HCT116 (cell line): ENCODE data around the gene CNN1. TPM values are rescaled to one million over a fixed set of nuclear protein-coding genes. Genes with fewer than 3 reads are reported as not detected.
A peak's percentile ranks its signal among the peaks of the same experiment; 100 is the strongest.
"Not testable (repeated sequence)": the region's sequence is repeated elsewhere in the genome, so short reads cannot be mapped to it uniquely, and the experiment has no call there.

ENCODE experiments used
- ATAC-seq: fragments of 200-7000 bp; cut with Tn5 transposase; 2 replicates; pipeline ENCODE4 v1.9.1; 2020; ENCODE audit warnings: mild to moderate bottlenecking, moderate library complexity
- BruUV-seq: library from RNA; stranded (reverse); fragments of 400-500 nt; replicated peaks from 2 replicates; lab custom pipeline; 2021; lab: Mats Ljungman, UMichigan
- CTCF ChIA-PET: fragments of 300-600 bp; sonication (Branson Sonifier 250); formaldehyde crosslinking; loops from one replicate; lab custom pipeline; 2021; ENCODE audit warnings: antibody characterized with exemption; lab: Charles Lee
- POLR2A ChIA-PET: fragments of 300-600, 350-600 bp; sonication (Branson Sonifier 250); formaldehyde crosslinking; loops from one replicate; lab custom pipeline; 2021; ENCODE audit warnings: antibody characterized with exemption; lab: Charles Lee
- RAD21 ChIA-PET, 2 experiments: fragments of 300-600 bp; sonication (Branson Sonifier 250); formaldehyde crosslinking; loops; one replicate each; lab custom pipeline; 2023; ENCODE audit warnings: low total read pairs in 2 of 2; ENCODE audit not compliant: uncharacterized antibody in 2 of 2, unreplicated experiment in 2 of 2, low non-redundant PET in 1 of 2; lab: Charles Lee
- DNase-seq: peaks from one replicate; pipeline ENCODE4 v3.0.0-alpha.2; 2010; ENCODE audit warnings: low read depth, low spot score
- H2AFZ ChIP-seq: fragments of 200-600 bp; shearing (Covaris generic), sonication (generic); 2 replicates; pipeline ENCODE4 v1.6.1; 2017; ENCODE audit warnings: low read depth, mixed run types, mixed read lengths, antibody characterized with exemption, low read length; ENCODE audit not compliant: poor library complexity, severe bottlenecking
- H3K27ac ChIP-seq: 2 replicates; pipeline ENCODE4 v1.5.1; 2012; ENCODE audit warnings: low read depth, low read length
- H3K27me3 ChIP-seq: fragments of 200-600 bp; sonication (generic); 2 replicates; pipeline ENCODE4 v1.6.1; 2016; ENCODE audit warnings: mixed run types, low read length, mixed read lengths; ENCODE audit not compliant: insufficient read depth
- H3K36me3 ChIP-seq, 2 experiments: fragments of 200-500 bp in 1 of 2; fragments of 200-600 bp in 1 of 2; sonication (Bioruptor generic) in 1 of 2; sonication (generic) in 1 of 2; 2 replicates each; pipeline versions ENCODE4 v1.5.1 to v1.6.1; 2014 to 2016; ENCODE audit warnings: low read length in 2 of 2, inconsistent platforms in 1 of 2, mixed read lengths in 1 of 2, mixed run types in 1 of 2; ENCODE audit not compliant: insufficient read depth in 2 of 2, control insufficient read depth in 1 of 2
- H3K4me1 ChIP-seq, 2 experiments: fragments of 200-600 bp in 1 of 2; sonication (generic) in 1 of 2; 2 replicates each; pipeline versions ENCODE4 v1.5.1 to v1.6.1; 2012 to 2017; ENCODE audit warnings: low read length in 2 of 2, inconsistent platforms in 1 of 2, mild to moderate bottlenecking in 1 of 2, mixed read lengths in 1 of 2, mixed run types in 1 of 2, moderate library complexity in 1 of 2; ENCODE audit not compliant: insufficient read depth in 2 of 2, control insufficient read depth in 1 of 2
- H3K4me2 ChIP-seq: fragments of 200-600 bp; sonication (generic); 2 replicates; pipeline ENCODE4 v1.6.1; 2017; ENCODE audit warnings: mixed run types, low read length, mixed read lengths
- H3K4me3 ChIP-seq, 2 experiments: fragments of 200-600 bp in 1 of 2; sonication (generic) in 1 of 2; replicated peaks in 1 of 2; 2 replicates each; pipeline ENCODE4 v1.5.1; 2011 to 2016; ENCODE audit warnings: low read length in 2 of 2, control low read depth in 1 of 2, low read depth in 1 of 2, mild to moderate bottlenecking in 1 of 2, mixed read lengths in 1 of 2, mixed run types in 1 of 2
- H3K79me2 ChIP-seq: fragments of 200-600 bp; sonication (generic); 2 replicates; pipeline ENCODE4 v1.6.1; 2017; ENCODE audit warnings: mild to moderate bottlenecking, mixed run types, low read length, moderate library complexity, mixed read lengths; ENCODE audit not compliant: insufficient read depth
- H3K9ac ChIP-seq: fragments of 200-600 bp; sonication (generic); 2 replicates; pipeline ENCODE4 v1.6.1; 2016; ENCODE audit warnings: low read length, mixed read lengths
- H3K9me2 ChIP-seq: fragments of 200-600 bp; sonication (generic), shearing (Covaris generic); 2 replicates; pipeline ENCODE4 v1.6.1; 2017; ENCODE audit warnings: mixed run types, mild to moderate bottlenecking, moderate library complexity; ENCODE audit not compliant: insufficient read depth
- H3K9me3 ChIP-seq, 2 experiments: fragments of 200-500 bp in 1 of 2; fragments of 200-600 bp in 1 of 2; sonication (Bioruptor generic) in 1 of 2; sonication (generic) in 1 of 2; 2 replicates each; pipeline ENCODE4 v1.6.1; 2014 to 2017; ENCODE audit warnings: low read length in 2 of 2, mixed read lengths in 2 of 2, inconsistent platforms in 1 of 2, low read depth in 1 of 2, mild to moderate bottlenecking in 1 of 2, mixed run types in 1 of 2, moderate library complexity in 1 of 2; ENCODE audit not compliant: control insufficient read depth in 1 of 2, insufficient read depth in 1 of 2
- H4K20me1 ChIP-seq: fragments of 200-600 bp; sonication (generic), shearing (Covaris generic); 2 replicates; pipeline ENCODE4 v1.6.1; 2017; ENCODE audit warnings: mixed run types, mild to moderate bottlenecking, moderate library complexity; ENCODE audit not compliant: insufficient read depth
- CTCF ChIP-seq, 3 experiments: fragments of 200-600 bp in 1 of 3; sonication (generic) in 1 of 3; IDR thresholded peaks in 2 of 3; conservative IDR thresholded peaks in 1 of 3; 2 replicates each; pipeline ENCODE4 v1.5.1; 2012 to 2017; ENCODE audit warnings: low read depth in 2 of 3, low read length in 2 of 3, antibody characterized with exemption in 1 of 3, borderline replicate concordance in 1 of 3, control low read depth in 1 of 3, mild to moderate bottlenecking in 1 of 3, mixed read lengths in 1 of 3, mixed run types in 1 of 3, moderate library complexity in 1 of 3; ENCODE audit not compliant: insufficient read depth in 1 of 3
- ELF1 ChIP-seq: IDR thresholded peaks from 2 replicates; pipeline ENCODE4 v1.6.1; 2012; ENCODE audit warnings: low read depth, borderline replicate concordance
- RAD21 ChIP-seq: IDR thresholded peaks from 2 replicates; pipeline ENCODE4 v1.6.1; 2012; ENCODE audit warnings: low read depth, mild to moderate bottlenecking
- SRF ChIP-seq: IDR thresholded peaks from 2 replicates; pipeline ENCODE4 v1.6.1; 2012; ENCODE audit warnings: low read depth
- intact Hi-C: fragments of 100-400 bp; cut with micrococcal nuclease; formaldehyde crosslinking; loops from 2 replicates; pipeline ENCODE4 v1.10.0; 2022
- total RNA-seq: library from RNA; stranded (reverse); gene quantifications from one replicate; pipeline ENCODE4 v1.2.1, GENCODE V29; 2021; ENCODE audit not compliant: unreplicated experiment

CNN1 gene
- total RNA-seq, 1 experiment from 2014 or later, result 0.64 TPM

- intact Hi-C loops, result loop anchor here (1.0 to 5.0 kb wide), 2 partner anchors 237 to 252 kb away; partner anchors contain the start of gene ZNF491
- ChIA-PET RAD21 (interaction anchor here in 1 of 2 experiments (0.6 kb wide), 1 partner anchor 28 kb away, joined by 3 read pairs; no protein-coding TSS in a partner anchor), CTCF (interaction anchor here (1.0 to 1.9 kb wide), 7 partner anchors 9 to 179 kb away, joined by 3 to 8 read pairs (median 4); partner anchors contain the start of genes ODAD3 and PRKCSH), POLR2A (no interaction called here)
- peaks cover 0 to 5% of the 10 kb centered on the region in 2 experiments; a peak in 2 of 4 replicates for H3K36me3 ChIP-seq
- H3K79me2 ChIP-seq, result peaks cover 39% of the 10 kb centered on the region
- peak; percentile 59 for ATAC-seq
- TF ChIP-seq SRF, result no peak
- TF ChIP-seq CTCF (IDR thresholded peaks at IDR 0.05 in 2 of 3, conservative IDR thresholded peaks at IDR 0.05 in 1 of 3; ENCODE audit: borderline replicate concordance in 1 of 3, insufficient read depth in 1 of 3, low read depth in 2 of 3, low read length in 2 of 3), result peak; percentile 71 to 86 (median 75)
- peak; percentile 75 for TF ChIP-seq RAD21
- DNase-seq, result peak; percentile 77
- H3K4me3 ChIP-seq, result peak overlapping the region; percentile 85 to 94
- H3K27me3 ChIP-seq, result no peaks in the 10 kb centered on the region
- no peaks in the 10 kb centered on the region for H3K9me3 ChIP-seq
- 0 out of 2 replicates have a peak overlapping the region, but pooled peaks have one; percentile 57 for H3K27ac ChIP-seq
- peaks cover 0 to 17% of the 10 kb centered on the region in 2 experiments; a peak in 2 of 4 replicates for H3K4me1 ChIP-seq
- H4K20me1 ChIP-seq, result no peaks in the 10 kb centered on the region
- no peak overlapping the region for H2AFZ ChIP-seq
- peak overlapping the region; percentile 78 for H3K9ac ChIP-seq
- H3K9me2 ChIP-seq, result no peaks in the 10 kb centered on the region
- H3K4me2 ChIP-seq, result peak overlapping the region; percentile 84
- no TSS peak for BruUV-seq
Observed at GRCh38 chr19:11560404-11561051, 21.9 kb downstream of the CNN1 start.

- Histone ChIP-seq H2AFZ (no peak overlapping the region), H3K36me3 (no peaks in the 10 kb centered on the region), H3K9me3 (no peaks in the 10 kb centered on the region), H3K9ac (no peak overlapping the region), H3K9me2 (no peaks in the 10 kb centered on the region), H4K20me1 (no peaks in the 10 kb centered on the region), H3K27me3 (no peaks in the 10 kb centered on the region), H3K27ac (no peak overlapping the region), H3K4me1 (peaks cover 0 to 12% of the 10 kb centered on the region in 2 experiments; a peak in 2 of 4 replicates), H3K4me2 (no peak overlapping the region), H3K79me2 (peaks cover 8% of the 10 kb centered on the region), H3K4me3 (no peak overlapping the region)
- ChIA-PET CTCF (no interaction called here), RAD21 (no interaction called here), POLR2A (no interaction called here)
- DNase-seq (no peak), ATAC-seq (no peak)
- no TSS peak for BruUV-seq
- TF ChIP-seq ELF1, result no peak
- intact Hi-C loops, result loop anchor here (5.0 kb wide), 1 partner anchor 234 kb away; the partner anchor contains the start of gene ZNF491
Observed at GRCh38 chr19:11563532-11563931, 24.9 kb downstream of the CNN1 start.

GRCh38 chr19:11564082-11564807, 25.6 kb downstream of the CNN1 start:
- POLR2A ChIA-PET, DNase-seq, H3K9me3 ChIP-seq, BruUV-seq, RAD21 ChIA-PET, H3K9ac ChIP-seq, ATAC-seq, H3K27me3 ChIP-seq, H4K20me1 ChIP-seq, H3K36me3 ChIP-seq, H3K4me2 ChIP-seq, H2AFZ ChIP-seq, H3K27ac ChIP-seq, H3K79me2 ChIP-seq, CTCF ChIA-PET, H3K4me3 ChIP-seq, H3K9me2 ChIP-seq: not testable (repeated sequence)
- peaks cover 0 to 12% of the 10 kb centered on the region in 2 experiments; a peak in 2 of 4 replicates for H3K4me1 ChIP-seq
- intact Hi-C loops, result loop anchor here (5.0 kb wide), 1 partner anchor 233 kb away; the partner anchor contains the start of gene ZNF491
